Prostate gland (tissue), 2 donors: ENCODE measurements around the gene FGF8.
A peak's percentile ranks its signal among the peaks of the same experiment; 100 is the strongest.

Experiments used
- POLR2AphosphoS5 ChIP-seq: sonication (generic); formaldehyde crosslinking; IDR thresholded peaks from one replicate; pipeline ENCODE4 v1.6.1; 2017; ENCODE audit warnings: antibody characterized with exemption
- TF ChIP-seq, protein P1 (sequence below), 4 experiments: fragments of 200-600 bp in 2 of 4; fragments of 450-650 bp in 2 of 4; sonication (generic) in 2 of 4; IDR thresholded peaks; 1 replicate in 3 of 4; 2 replicates in 1 of 4; pipeline ENCODE4 v1.5.1; 2016 to 2019; ENCODE audit warnings: antibody characterized with exemption in 4 of 4, mild to moderate bottlenecking in 2 of 4, moderate library complexity in 2 of 4

DNA sequence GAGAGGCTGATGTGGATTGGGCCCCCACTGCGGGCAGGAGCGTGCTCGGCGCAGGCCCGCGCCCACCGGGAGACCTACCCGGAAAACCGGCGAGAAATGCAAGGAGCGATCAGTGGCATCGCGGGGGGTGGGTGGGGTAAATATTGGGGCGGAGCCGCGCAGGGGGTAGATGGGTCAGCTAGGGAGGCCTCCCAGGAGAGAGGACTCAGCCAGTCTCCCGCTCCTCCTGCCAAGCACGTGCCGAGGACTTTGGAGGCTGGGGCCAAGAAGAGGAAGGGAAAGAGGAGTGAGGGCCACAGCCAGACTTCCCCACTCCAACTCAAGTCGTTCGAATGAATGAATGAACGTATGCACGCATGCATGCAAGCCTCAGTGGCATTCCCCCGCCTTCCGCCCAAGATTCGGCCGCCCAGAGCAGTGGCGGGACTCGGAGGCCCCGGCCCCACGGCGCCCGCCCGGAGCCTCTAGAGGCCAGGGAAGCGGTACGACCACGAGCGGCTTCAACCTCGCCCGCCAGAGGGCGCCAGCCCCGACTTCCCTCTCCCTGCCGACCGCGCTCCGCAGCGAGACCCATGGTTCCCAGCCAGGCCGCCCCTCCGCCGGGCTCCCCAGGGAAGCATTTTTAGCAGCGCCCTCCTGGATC, 3.8 kb upstream of the FGF8 start:
- TF ChIP-seq, protein P1, sequence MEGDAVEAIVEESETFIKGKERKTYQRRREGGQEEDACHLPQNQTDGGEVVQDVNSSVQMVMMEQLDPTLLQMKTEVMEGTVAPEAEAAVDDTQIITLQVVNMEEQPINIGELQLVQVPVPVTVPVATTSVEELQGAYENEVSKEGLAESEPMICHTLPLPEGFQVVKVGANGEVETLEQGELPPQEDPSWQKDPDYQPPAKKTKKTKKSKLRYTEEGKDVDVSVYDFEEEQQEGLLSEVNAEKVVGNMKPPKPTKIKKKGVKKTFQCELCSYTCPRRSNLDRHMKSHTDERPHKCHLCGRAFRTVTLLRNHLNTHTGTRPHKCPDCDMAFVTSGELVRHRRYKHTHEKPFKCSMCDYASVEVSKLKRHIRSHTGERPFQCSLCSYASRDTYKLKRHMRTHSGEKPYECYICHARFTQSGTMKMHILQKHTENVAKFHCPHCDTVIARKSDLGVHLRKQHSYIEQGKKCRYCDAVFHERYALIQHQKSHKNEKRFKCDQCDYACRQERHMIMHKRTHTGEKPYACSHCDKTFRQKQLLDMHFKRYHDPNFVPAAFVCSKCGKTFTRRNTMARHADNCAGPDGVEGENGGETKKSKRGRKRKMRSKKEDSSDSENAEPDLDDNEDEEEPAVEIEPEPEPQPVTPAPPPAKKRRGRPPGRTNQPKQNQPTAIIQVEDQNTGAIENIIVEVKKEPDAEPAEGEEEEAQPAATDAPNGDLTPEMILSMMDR (IDR thresholded peaks at IDR 0.05): peak; percentile 52 to 83 (median 72)
- TF ChIP-seq POLR2AphosphoS5: no peak
